ENCODE results near the gene ACTN4.

ACTN4 gene

DNA sequence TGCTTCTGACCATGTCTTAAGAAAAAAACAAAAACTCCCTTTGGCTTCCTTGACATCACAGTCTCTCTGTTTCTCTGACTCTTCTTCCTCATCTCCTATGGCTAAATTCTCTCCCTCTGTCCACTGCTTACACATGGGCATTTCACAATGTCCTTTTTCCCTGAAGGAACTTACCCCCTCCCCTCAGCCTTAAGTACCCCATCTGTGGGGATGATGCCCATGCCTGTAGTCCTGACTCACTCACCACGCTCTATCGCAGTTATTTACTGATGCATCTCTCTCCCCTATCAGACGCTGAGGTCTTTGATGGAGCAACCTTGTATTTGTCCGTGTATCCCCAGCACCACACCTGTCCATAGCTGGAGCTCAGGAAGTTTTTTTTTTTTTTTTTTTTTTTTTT is 32.4 kb downstream of the ACTN4 start:
- DNase-seq = no peak

DNA sequence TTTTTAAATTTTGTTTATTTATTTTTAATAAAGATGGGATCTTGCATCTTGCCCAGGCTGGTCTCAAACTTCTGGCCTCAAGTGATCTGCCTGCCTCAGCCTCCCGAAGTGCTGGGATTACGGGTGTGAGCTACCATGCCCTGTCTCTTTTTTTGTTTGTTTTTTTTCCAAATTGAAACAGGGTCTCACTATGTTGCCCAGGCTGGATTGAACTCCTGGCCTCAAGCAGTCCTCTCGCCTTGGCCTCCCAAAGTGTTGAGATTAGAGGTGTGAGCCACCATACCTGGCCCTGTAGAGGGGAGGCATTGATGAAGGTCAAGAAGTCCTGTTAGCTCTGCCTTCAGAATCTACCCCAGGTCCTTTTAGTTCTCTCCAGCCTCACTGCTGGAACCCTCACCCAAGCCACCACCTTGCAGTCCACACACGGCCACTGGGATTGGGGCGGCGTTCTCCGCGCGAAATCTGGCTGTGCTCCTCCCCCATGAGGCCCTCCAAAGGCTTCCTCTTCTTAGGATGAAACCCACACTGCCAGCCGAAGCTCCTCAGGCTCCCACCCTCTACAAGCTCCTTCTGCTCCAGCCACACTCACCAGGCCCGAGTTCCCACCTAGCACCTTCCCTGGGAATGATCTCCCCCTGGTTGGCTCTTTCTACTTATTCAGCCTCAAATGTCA is 34.9 kb downstream of the ACTN4 start:
- no peak for DNase-seq

DNA sequence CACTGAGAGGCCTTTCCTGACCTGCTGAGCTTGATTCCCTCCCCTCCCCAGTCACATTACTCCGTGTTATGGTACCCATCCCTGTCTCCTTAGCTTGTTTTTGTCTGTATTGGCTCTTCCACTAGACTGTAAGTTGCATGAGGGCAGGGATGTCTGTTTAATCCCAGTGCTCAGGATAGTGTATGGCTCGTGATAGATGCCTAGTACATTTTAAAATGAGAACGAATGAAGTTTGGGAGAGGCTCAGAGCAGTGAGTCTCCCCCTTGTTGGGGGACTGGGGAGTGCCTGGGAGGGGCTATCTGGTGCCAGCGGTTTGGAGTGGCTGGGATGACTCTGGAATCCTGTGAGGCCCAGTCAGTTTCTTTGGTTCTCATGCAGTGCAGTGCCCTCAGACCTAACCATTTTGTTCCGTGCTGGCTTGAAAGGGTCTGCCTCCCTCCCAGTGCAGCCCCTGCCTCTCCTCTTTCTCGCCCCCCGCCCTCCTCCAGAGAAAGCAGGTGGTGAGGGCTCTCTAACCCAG is 35.5 kb downstream of the ACTN4 start:
- DNase-seq = no peak

DNA sequence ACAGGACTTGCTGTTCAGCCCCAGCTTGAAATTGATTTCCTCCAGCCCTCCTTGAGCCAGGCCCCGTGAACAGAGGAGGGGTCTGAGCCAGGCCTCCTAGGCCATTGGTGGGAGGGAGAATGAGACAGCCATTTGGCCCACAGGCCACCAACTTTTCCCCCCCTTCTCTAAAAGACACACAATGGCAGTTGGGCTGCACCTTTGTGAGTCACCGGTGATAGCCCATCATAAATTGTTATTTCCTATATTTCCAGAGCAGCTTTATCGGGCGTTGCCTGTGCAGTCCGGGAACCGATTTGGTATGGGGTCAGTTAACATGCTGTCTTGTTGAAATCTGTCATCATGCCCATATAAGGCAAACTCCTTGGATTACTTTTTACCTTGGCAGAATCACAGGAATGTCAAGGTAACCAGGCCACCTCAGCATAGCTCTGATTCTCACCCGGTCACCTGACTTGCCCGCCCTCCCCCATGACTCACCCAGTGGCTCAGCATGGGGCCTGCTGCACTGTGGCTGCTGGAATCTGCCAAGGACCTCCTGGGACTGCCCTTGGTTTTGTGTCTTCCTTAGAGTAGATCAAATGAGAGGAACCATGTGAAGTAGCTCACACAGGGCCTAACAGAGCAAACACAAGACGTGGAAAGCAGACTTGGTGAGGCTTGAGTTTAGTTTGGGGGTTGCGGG is 36.1 kb downstream of the ACTN4 start:
- peak; percentile 59 for DNase-seq

DNA sequence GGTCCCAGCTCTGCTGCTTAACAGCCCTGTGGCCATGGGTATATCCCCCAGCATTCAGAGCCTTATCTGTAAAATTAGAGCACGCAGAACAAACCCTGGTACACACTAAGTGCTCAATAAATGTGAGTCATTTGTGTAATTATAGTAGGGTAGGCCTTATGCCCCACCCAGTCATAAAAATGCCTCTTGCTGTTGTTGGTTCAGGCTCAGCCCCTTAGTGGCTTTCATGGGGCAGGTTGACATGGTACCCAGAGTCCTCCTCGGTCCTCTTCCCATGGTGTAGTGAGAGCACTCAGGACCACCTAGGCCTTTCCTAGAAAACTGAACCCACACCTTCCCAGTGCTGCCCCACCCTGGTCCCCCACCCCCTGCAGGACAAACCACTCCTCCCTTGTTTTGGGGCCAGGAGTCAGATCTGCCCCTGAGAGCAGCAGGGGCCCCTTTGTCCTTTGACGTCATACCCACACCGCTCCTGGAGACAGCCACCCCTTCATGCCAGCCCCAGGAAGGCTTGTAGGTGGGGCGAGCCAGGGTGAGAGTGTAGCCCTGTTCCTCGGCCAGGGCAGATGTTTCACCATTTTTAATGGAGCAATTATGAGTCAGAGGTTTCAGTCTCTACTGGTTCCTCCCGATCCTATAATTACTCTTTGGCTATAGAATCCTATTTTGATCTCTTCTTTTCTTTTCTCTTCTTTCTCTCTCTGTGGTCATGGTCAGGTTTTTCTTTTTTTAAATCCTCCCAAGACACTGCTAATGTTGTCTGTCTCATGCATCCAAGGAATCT is 36.8 kb downstream of the ACTN4 start:
- peak; percentile 30 for DNase-seq

DNA sequence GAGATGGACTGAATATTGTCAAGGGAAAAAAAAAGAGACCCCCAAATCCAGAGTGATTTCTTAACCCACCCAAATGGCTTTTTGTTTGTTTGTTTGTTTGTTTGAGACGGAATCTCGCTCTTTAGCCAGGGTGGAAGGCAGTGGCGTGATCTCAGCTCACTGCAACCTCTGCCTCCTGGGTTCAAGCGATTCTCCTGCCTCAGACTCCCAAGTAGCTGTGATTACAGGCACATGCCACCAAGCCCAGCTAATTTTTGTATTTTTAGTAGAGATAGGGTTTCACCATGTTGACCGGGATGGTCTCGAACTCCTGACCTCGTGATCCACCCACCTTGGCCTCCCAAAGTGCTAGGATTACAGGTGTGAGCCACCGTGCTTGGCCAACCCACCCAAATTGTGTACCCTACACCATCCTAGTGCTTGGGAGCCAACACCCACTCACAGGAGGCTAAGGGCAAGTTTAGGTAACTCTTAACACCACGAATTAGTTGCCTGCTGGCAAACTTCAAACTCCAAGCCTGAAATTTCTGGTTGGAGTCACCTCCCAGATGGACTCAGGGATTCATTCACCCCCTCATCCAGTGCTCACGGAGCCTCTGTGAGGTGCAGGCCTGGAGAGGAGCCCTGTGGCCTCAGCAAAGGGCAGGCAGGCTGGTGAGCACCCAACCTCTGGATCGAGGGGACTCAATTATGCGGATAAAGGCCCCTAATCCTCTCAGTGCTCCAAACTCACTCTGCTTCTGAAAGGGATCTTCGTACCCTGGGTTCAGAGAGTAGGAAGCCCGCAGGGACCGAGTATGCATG is 37.6 kb downstream of the ACTN4 start:
- DNase-seq = no peak

DNA sequence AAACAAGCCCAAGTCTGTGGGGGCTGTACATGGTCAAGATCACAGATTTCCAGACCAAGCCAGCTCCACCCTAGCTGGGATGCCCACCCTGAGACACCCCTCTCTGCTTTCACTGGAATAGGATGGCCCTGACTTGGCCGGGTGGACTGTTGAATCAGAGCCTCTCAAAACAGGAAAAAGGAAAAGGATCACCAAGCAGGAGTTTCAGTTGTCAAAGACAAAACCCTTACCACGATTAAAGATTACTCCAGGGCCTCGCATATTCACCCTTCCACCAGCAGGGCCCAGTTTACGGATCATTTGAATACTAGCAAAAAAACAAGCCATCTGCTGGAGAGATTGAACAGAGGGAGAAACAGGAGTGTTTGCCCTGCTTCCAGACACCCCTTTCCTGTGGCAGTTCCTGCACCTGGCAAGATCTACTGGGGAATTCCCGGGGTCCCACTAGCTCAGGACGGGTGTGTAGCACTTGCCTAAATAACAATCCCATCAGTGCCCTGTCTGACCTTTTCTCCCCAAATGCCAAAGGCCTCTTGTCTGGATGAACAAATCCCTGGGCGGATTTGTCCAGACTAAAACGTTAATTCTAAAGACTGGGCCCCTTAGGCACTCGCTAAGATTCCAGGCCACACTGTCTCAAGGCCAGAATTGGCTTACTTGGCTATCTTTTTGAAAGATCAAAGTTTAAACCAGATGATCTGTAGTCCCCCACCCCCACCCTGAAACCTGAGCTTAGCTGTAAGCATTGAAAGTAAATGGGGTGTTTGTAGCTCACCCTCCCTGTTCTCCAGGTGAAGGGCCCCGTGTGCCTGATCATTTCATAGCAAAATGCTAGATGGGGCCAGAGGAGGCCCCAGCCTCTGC is 38.4 kb downstream of the ACTN4 start:
- no peak for DNase-seq

DNA sequence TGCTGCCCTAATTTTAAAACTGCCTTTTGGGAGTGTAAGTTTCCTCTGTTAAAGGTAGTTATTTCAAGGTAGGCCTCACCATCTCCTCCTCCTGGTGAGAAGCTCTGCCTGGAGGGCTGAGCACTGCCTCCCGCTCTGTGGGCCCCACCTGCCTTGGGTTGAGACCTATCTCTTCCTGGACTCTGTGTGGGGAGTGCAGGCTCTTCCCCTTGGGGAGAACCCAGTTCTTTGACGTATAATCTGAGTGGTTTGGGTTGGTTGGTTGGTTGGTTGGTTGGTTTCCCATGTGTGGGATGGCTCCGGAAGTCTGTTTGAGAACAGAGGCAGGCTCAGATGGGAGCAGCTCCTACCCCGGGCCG is 39.1 kb downstream of the ACTN4 start:
- DNase-seq = peak; percentile 51

DNA sequence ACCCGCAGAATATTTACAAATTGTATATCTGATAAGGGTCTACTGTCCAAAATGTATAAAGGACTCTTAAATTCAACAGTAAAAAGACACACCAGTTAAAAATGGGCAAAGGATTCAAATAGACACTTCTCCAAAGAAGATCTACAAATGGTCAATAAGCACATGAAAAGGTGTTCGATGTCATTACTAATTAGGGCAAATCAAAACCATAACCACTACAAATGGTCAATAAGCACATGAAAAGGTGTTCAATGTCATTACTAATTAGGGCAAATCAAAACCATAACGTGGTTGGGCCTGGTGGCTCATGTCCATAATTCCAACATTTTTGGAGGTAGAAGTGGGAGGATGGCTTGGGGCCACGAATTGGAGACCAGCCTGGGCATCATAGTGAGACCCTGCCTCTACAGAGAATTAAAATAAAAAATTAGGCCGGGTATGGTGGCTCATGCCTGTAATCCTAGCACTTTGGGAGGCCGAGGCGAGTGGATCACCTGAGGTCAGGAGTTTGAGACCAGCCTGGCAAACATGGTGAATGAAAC is 40.5 kb downstream of the ACTN4 start:
- DNase-seq = no peak

DNA sequence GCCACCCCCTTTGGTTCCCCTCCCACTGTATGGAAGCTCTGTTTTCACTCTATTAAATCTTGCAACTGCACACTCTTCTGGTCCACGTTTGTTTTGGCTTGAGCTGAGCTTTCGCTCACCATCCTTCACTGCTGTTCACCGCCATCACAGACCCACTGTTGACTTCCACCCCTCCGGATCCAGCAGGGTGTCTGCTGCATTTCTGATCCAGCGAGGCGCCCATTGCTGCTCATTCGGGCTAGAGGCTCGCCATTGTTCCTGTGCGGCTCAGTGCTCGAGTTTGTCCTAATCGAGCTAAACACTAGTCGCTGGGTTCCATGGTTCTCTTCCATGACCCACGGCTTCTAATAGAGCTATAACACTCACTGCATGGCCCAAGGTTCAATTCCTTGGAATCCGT is 42.7 kb downstream of the ACTN4 start:
- no peak for DNase-seq

DNA sequence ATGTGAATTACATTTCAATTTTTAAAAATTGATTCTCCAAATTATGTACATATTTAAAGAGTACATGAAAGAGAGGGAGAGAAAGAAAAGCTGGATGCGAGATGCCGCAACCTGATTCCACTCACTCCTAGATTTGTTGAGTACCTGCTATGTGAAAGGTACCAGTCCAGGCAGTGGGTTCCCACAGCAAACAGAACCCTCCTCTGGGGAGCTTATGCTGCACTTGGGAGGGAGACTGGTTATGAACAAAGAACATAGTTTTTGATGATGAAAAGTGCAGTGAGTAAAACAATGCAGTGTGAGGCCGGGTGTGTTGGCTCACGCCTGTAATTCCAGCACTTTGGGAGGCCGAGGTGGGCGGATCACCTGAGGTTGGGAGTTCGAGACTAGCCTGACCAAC is 43.4 kb downstream of the ACTN4 start:
- DNase-seq = no peak

DNA sequence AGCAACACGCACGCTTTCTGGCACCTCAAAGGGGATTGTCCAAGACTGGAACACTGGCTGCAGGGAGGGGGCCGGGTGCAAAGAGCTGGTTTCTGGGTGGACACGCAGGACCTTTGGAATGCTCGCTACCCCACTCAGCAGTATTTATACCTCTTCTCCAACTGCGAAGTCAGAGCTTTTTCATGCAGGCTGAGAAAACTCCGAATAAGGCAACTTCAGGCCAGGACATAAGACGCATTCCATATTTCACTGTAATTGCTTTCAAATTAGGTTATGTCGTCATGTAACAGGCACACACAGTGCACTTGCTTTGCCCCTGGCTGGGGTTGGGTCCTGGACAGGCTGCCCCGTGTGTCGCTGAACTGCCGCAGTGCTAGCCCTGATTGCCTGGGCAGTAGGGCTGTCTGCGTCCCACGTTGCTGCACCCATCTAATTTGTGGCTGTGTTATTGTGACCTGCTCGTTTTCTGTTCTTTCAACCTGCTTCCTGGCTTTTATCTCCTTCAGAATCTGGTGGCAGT is 44.5 kb downstream of the ACTN4 start:
- no peak for DNase-seq

DNA sequence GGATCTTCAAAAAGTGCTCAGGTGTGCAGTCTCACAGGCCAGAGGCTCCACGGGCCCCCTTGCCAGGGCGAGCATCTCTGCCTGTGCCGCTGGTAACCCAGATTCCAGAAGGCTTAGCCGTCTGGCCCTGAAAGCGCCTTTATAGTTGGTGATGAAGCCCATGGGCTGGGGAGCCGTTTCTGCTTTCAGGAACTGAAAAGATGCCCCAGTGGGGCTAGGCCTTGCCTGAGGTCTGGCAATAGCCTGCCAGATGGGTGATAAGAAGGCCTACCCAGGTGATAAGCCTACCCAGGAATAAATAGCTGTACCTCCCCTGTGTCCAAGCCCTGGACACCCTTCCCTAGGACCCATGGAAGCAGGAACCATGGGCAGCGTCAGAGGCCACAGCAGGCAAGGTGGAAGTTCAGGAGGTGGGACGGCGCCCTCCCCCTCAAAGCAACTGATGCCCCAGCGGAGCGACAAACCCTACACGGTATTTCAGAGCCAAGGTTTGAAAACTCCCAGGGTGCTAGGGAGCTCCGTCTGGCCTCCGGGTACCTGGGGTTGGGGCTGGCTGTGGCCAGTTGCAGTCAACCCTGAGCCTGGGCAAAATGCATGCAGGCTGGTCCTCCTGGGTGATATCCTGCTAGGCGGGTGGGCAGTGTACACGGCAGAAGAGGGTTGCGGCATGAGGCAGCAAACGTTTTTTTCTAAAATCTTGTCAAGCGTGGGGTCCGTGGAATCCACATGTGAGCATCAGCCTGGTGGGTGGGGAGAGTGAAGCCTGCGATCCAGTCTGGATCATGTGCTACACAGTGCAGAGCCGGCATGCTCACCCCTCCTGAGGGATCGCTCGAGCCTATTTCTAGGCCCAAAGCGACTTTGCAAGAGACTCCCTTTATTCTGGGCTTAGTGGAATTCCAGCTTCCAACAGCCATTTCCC is 45.3 kb downstream of the ACTN4 start:
- DNase-seq = no peak

DNA sequence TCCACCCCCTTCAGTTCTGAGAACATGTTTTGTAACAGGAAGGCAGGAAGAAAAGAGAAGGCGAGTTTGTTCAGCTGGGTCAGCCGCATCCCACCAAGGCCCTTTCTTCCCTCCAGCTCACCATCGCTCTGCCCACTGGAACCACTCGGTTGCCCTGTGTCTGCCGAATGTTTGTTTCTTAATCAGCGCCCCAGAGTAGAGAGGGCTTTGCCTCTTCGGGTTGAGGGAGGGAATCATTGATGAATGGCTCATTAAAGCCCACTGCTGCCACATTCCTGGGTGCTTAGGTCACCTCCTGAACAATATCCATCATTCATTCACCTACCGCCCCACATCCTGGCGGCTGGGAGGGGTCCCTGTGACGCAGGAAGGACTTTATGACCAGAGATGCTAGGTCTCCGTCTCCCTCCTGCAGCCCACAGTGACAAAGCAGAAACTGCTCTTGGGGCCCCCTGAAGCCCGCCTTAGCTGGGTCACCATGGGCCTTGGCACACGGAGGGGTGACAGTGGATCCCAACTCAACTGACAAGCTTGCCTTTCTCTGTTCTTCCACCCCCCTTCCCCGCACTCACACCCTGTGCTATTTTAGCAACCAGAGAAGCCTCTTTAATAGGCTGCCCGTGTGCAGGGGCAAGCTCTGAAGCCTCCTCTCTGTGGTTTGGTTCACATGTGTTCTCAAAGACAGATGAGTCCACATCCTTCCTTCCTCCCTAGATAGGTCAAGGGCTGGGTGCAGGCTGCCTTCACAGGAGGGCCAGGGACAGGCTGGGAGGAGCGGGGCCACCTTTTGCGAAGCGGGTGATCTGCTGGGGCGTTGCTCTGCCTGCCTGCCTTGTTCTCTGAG is 46.2 kb downstream of the ACTN4 start:
- peak; percentile 41 for DNase-seq

DNA sequence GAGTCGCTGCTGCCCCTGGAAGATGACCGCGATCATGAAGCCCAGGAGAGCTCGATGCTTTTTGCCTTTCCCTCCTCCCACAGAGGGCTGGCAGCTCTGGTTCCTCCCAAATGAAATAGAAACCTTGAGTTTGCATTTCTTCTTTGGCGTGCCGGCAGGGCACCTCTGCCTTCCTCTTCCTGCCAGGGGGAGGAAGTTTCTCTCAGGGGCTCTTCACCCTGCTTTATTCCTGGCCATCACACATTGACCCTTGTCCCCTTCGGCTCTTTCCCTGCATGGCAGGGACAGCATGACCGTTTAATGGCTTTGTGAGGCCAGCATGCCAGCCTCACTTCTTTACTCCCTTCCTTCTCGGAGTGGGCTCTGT is 47.9 kb downstream of the ACTN4 start:
- no peak for DNase-seq

DNA sequence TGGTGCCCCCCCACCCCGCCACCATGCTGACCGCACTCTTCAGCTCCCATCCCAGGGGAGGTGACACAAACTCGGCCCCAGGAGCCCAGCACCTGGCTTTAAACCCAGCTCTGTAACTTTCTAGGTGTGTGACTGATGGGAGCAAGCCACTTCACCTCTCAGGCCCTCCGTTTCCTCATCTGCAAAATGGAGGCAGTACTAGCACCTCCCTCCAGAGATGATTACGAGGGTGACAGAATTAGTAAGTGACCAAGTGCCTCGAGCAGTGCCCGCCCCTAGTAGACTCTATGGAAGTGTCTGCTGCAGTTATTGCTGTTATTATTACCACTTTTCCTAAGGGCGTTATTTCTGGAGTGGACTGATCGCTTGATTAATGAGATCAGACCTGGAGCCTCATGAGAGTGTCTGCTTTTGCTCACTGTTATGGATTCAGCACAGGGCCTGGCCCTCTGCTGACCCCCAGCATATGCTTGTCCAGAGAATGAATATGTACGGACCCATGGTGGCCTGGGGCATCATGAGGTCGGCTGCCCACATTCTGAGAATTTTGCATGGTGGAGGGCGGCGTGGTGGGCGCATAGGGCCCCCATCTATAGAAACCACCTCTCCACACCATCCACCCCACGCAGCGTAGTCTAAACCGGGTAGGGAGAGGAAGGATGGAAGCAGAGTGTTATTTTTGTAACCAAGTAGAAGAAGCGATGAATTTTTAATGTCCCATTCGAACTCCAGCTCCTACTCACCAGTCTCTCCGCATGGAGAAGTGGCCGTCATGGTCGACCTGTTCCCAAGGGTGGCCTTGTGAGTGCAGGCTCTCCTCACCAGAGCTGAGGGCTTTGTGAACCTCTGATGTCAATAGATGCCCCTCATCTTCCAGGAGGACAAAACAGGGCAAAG is 48.6 kb downstream of the ACTN4 start:
- DNase-seq = no peak

DNA sequence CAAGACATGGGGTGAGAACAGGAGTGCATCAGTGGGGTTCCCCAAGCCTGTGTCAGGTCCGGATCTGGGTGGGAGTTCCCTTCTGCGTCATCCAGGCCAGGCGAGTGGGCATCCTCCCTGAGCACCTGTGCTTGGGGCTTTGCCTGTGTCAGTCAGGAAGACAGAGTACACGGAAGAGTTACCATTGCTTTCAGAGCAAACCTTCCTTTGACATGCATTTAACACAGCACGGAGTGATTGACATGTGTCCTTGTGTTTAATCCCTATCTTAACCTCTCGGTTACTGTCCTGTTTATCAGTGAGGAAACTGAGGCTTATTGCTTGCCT is 49.2 kb downstream of the ACTN4 start:
- no peak for DNase-seq

DNA sequence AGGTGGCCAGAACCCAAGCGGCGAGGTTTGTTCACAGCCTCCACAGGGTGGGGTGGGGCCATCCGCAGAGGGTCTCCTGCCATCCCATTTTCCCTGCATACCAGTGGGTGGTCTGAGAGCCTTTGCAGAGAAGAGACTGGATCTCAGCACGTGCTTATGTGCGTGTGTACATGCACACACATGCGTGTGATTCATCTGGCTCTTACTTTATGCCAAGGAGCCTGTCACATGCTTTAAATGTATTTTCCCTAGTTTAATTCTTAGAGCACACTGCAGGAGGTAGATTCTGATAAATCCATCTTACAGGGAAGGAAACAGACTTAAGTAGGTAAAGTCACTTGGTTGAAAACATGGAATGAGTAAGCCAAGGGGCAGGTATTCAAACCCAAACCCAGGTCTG is 49.7 kb downstream of the ACTN4 start:
- no peak for DNase-seq

All from T-helper 9 cell (primary cell).